HepG2 (cell line): ENCODE measurements around the gene SYS1. TPM values are rescaled to one million over a fixed set of nuclear protein-coding genes. Genes with fewer than 3 reads are reported as not detected.

Experiments used
- E2F5 ChIP-seq: sonication (generic); formaldehyde crosslinking; conservative IDR thresholded peaks from 2 replicates; pipeline ENCODE4 v1.4.0; 2020; ENCODE audit warnings: missing genetic modification reagents
- FOXM1 ChIP-seq: sonication (generic); formaldehyde crosslinking; IDR thresholded peaks from 2 replicates; pipeline ENCODE4 v1.5.0; 2020; ENCODE audit warnings: missing genetic modification reagents
- HCFC1 ChIP-seq: fragments of 150-350 bp; IDR thresholded peaks from 2 replicates; pipeline ENCODE4 v1.6.1; 2014; ENCODE audit warnings: low read depth, low read length
- HIVEP1 ChIP-seq: sonication (generic); formaldehyde crosslinking; IDR thresholded peaks from 2 replicates; pipeline ENCODE4 v1.4.0; 2020; ENCODE audit warnings: mild to moderate bottlenecking, missing genetic modification reagents
- HMGXB3 ChIP-seq: sonication (generic); formaldehyde crosslinking; IDR thresholded peaks from 2 replicates; pipeline ENCODE4 v1.4.0; 2020; ENCODE audit warnings: missing genetic modification reagents, borderline replicate concordance
- LRRFIP1 ChIP-seq: sonication (generic); formaldehyde crosslinking; conservative IDR thresholded peaks from 2 replicates; pipeline ENCODE4 v1.4.0; 2020; ENCODE audit warnings: missing genetic modification reagents
- MIER3 ChIP-seq: IDR thresholded peaks from 2 replicates; pipeline ENCODE4 v1.6.1; 2016; ENCODE audit warnings: missing compliant biosample characterization, borderline replicate concordance
- NKX3-1 ChIP-seq: sonication (generic); formaldehyde crosslinking; IDR thresholded peaks from 2 replicates; pipeline ENCODE4 v1.5.0; 2020; ENCODE audit warnings: missing genetic modification reagents
- PAX8 ChIP-seq: sonication (generic); formaldehyde crosslinking; IDR thresholded peaks from 2 replicates; pipeline ENCODE4 v1.8.0; 2022; ENCODE audit warnings: mild to moderate bottlenecking, missing genetic modification reagents, borderline replicate concordance
- PAXIP1 ChIP-seq: sonication (generic); formaldehyde crosslinking; conservative IDR thresholded peaks from 2 replicates; pipeline ENCODE4 v1.4.0; 2020; ENCODE audit warnings: mild to moderate bottlenecking, missing genetic modification reagents, moderate library complexity
- PITX1 ChIP-seq: sonication (generic); formaldehyde crosslinking; IDR thresholded peaks from 2 replicates; pipeline ENCODE4 v1.5.1; 2020; ENCODE audit warnings: mild to moderate bottlenecking, missing genetic modification reagents
- TCF7L2 ChIP-seq: IDR thresholded peaks from 2 replicates; pipeline ENCODE4 v1.6.1; 2011; ENCODE audit warnings: mild to moderate bottlenecking, low read depth, low read length, moderate library complexity
- TP53 ChIP-seq: sonication (generic); formaldehyde crosslinking; conservative IDR thresholded peaks from 2 replicates; pipeline ENCODE4 v1.4.0; 2020; ENCODE audit warnings: missing genetic modification reagents
- ZBTB3 ChIP-seq: sonication (generic); formaldehyde crosslinking; IDR thresholded peaks from 2 replicates; pipeline ENCODE4 v1.4.0; 2020; ENCODE audit warnings: low read depth, mild to moderate bottlenecking, moderate library complexity, missing genetic modification reagents, borderline replicate concordance
- ZFP36 ChIP-seq: fragments of 150-350 bp; IDR thresholded peaks from 2 replicates; pipeline ENCODE4 v1.6.1; 2018; ENCODE audit warnings: borderline replicate concordance, low read length, low read depth; ENCODE audit not compliant: partially characterized antibody
- ZNF12 ChIP-seq: sonication (generic); formaldehyde crosslinking; IDR thresholded peaks from 2 replicates; pipeline ENCODE4 v1.5.0; 2020; ENCODE audit warnings: missing genetic modification reagents
- ZNF816 ChIP-seq: sonication (generic); formaldehyde crosslinking; IDR thresholded peaks from 2 replicates; pipeline ENCODE4 v1.8.0; 2022; ENCODE audit warnings: missing genetic modification reagents, mild to moderate bottlenecking, borderline replicate concordance
- ZSCAN20 ChIP-seq: sonication (generic); formaldehyde crosslinking; IDR thresholded peaks from 2 replicates; pipeline ENCODE4 v1.4.0; 2020; ENCODE audit warnings: missing genetic modification reagents, mild to moderate bottlenecking, borderline replicate concordance
- polyA plus RNA-seq, 8 experiments: library from polyadenylated mRNA; depleted of rRNA in 3 of 8; stranded (reverse) in 7 of 8; unstranded in 1 of 8; fragments of >200 nt; fragmentation: Illumina TruSeq in 4 of 8; extraction: Trizol in 4 of 8; gene quantifications; 2 replicates each; pipeline versions ENCODE4 v1.2.1 to v1.2.3, GENCODE V29; 2011 to 2016; ENCODE audit warnings: low read depth in 4 of 8, missing spikeins in 1 of 8, mixed read lengths in 1 of 8; ENCODE audit not compliant: insufficient read depth in 1 of 8
- total RNA-seq, 5 experiments: library from RNA; depleted of rRNA; stranded (reverse); fragments of >200 nt; fragmentation: Illumina TruSeq; extraction: Trizol; gene quantifications; 2 replicates each; pipeline ENCODE4 v1.2.3, GENCODE V29; 2016; ENCODE audit warnings: low read depth in 1 of 5

The SYS1 gene
- total and polyA plus RNA-seq, 2 of the 13 experiments (the other 11 are each of a cell fraction or from before 2014, with no cell fraction given), result 38.3 to 65.6 TPM

- TF ChIP-seq ZNF12 (CRISPR knock-in tag) (no peak), ZSCAN20 (CRISPR knock-in tag) (peak; percentile 75; the same call in 1 of the 2 replicates), HIVEP1 (CRISPR knock-in tag) (no peak), LRRFIP1 (CRISPR knock-in tag) (no peak), PITX1 (CRISPR knock-in tag) (no peak), TP53 (no peak), FOXM1 (CRISPR knock-in tag) (no peak), PAX8 (no peak), TCF7L2 (no peak), E2F5 (CRISPR knock-in tag) (no peak), NKX3-1 (CRISPR knock-in tag) (0 out of 2 replicates have a peak, but pooled peaks have one; percentile 40), HCFC1 (no peak), PAXIP1 (CRISPR knock-in tag) (no peak), HMGXB3 (CRISPR knock-in tag) (no peak), MIER3 (CRISPR knock-in tag) (no peak), ZNF816 (no peak), ZBTB3 (CRISPR knock-in tag) (no peak), ZFP36 (no peak)
Observed at GRCh38 chr20:45406260-45407066, 43.5 kb downstream of the SYS1 start (continued).
